ENCODE data around the gene LYZ.

LYZ gene

GRCh38 chr12:69351462-69352236, 3.5 kb downstream of the LYZ start:
- Histone ChIP-seq H3K4me3 (replicated peaks; ENCODE audit: insufficient read depth, low read length) (peak overlapping the region; percentile 73), H3K27ac (replicated peaks) (peak overlapping the region; percentile 92), H3K27me3 (ENCODE audit: insufficient read depth, poor library complexity, severe bottlenecking) (no peaks in the 10 kb centered on the region)
- no peak for DNase-seq (ENCODE audit: low read depth in 1 of 2, low spot score in 1 of 2)
- TF ChIP-seq SPI1 (IDR thresholded peaks at IDR 0.05; ENCODE audit: borderline replicate concordance, low read depth), result no peak
- no peak for TF ChIP-seq GABPA (IDR thresholded peaks at IDR 0.05; ENCODE audit: low read depth)
- TF ChIP-seq POLR2AphosphoS5 (IDR thresholded peaks at IDR 0.05; ENCODE audit: low read depth), result no peak

- H3K27me3 ChIP-seq (ENCODE audit: insufficient read depth, poor library complexity, severe bottlenecking), result no peaks in the 10 kb centered on the region
- DNase-seq (ENCODE audit: low read depth in 1 of 2, low spot score in 1 of 2), result no peak
- no peak overlapping the region for H3K4me3 ChIP-seq (replicated peaks; ENCODE audit: insufficient read depth, low read length)
- TF ChIP-seq GABPA (IDR thresholded peaks at IDR 0.05; ENCODE audit: low read depth) (no peak), CTCF (IDR thresholded peaks at IDR 0.05; ENCODE audit: insufficient read depth, low read length) (no peak), REST (IDR thresholded peaks at IDR 0.05; ENCODE audit: insufficient replicate concordance, low read depth) (no peak), SPI1 (IDR thresholded peaks at IDR 0.05; ENCODE audit: borderline replicate concordance, low read depth) (no peak), POLR2AphosphoS5 (IDR thresholded peaks at IDR 0.05; ENCODE audit: low read depth) (no peak)
- peak overlapping the region; percentile 92 for H3K27ac ChIP-seq (replicated peaks)
Observed at GRCh38 chr12:69352904-69353303, 4.7 kb downstream of the LYZ start.

GRCh38 chr12:69354172-69354555, 6.0 kb downstream of the LYZ start:
- no peak for TF ChIP-seq REST (IDR thresholded peaks at IDR 0.05; ENCODE audit: insufficient replicate concordance, low read depth)
- no peak for TF ChIP-seq CTCF (IDR thresholded peaks at IDR 0.05; ENCODE audit: insufficient read depth, low read length)
- TF ChIP-seq GABPA (IDR thresholded peaks at IDR 0.05; ENCODE audit: low read depth), result no peak
- no peak for TF ChIP-seq SPI1 (IDR thresholded peaks at IDR 0.05; ENCODE audit: borderline replicate concordance, low read depth)
- no peak for TF ChIP-seq POLR2AphosphoS5 (IDR thresholded peaks at IDR 0.05; ENCODE audit: low read depth)
- H3K27me3 ChIP-seq (ENCODE audit: insufficient read depth, poor library complexity, severe bottlenecking), result no peaks in the 10 kb centered on the region
- no peak overlapping the region for H3K27ac ChIP-seq (replicated peaks)
- no peak for DNase-seq (ENCODE audit: low read depth in 1 of 2, low spot score in 1 of 2)
- no peak overlapping the region for H3K4me3 ChIP-seq (replicated peaks; ENCODE audit: insufficient read depth, low read length)

- H3K4me3 ChIP-seq (replicated peaks; ENCODE audit: insufficient read depth, low read length), result no peak overlapping the region
- peak in 1 of 2 experiments; percentile 53 for DNase-seq (ENCODE audit: low read depth in 1 of 2, low spot score in 1 of 2)
- H3K27me3 ChIP-seq (ENCODE audit: insufficient read depth, poor library complexity, severe bottlenecking), result no peaks in the 10 kb centered on the region
- H3K27ac ChIP-seq (replicated peaks), result no peak overlapping the region
- TF ChIP-seq POLR2AphosphoS5 (IDR thresholded peaks at IDR 0.05; ENCODE audit: low read depth) (peak; percentile 52; the same call in 1 of the 2 replicates), SPI1 (IDR thresholded peaks at IDR 0.05; ENCODE audit: borderline replicate concordance, low read depth) (no peak), GABPA (IDR thresholded peaks at IDR 0.05; ENCODE audit: low read depth) (no peak), CTCF (IDR thresholded peaks at IDR 0.05; ENCODE audit: insufficient read depth, low read length) (no peak), REST (IDR thresholded peaks at IDR 0.05; ENCODE audit: insufficient replicate concordance, low read depth) (no peak)
Observed at GRCh38 chr12:69354556-69355187, 6.5 kb downstream of the LYZ start.
